ENCODE measurements around the gene MMP12. TPM values are rescaled to one million over a fixed set of nuclear protein-coding genes. Genes with fewer than 3 reads are reported as not detected.
"Not testable (repeated sequence)": the region's sequence is repeated elsewhere in the genome, so short reads cannot be mapped to it uniquely, and the experiment has no call there.

Gene MMP12
- not detected for total RNA-seq

DNA sequence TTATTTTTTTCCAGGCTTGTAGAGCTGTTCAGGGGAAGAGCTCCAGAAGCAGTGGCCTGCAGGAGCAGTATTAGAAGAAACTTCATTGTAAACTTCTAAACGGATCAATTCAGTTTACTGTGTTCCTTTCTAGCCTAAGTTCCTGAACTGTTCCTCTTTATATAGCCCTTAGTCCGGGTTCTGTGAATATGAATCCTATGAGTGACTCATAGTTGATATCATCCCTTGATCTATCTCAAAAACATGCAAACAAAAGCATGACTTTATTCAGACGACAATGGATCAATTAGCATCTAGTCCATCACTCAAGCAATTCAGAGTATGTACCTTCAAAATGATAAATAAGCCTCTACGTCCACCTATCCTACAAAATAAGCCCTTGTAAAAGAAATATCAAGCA, at the start of gene MMP12:
TSS of gene MMP12 (minus strand) at position 131 of the 400 bp plus-strand sequence. CDS start at position 86, 45 bp downstream.
- H3K27me3 ChIP-seq (ENCODE audit: insufficient read depth, low read length), result no peaks in the 10 kb centered on the region
- H3K9me3 ChIP-seq (ENCODE audit: low read depth, low read length), result no peaks in the 10 kb centered on the region
- H3K4me1 ChIP-seq (ENCODE audit: insufficient read depth, low read length), result no peaks in the 10 kb centered on the region

DNA sequence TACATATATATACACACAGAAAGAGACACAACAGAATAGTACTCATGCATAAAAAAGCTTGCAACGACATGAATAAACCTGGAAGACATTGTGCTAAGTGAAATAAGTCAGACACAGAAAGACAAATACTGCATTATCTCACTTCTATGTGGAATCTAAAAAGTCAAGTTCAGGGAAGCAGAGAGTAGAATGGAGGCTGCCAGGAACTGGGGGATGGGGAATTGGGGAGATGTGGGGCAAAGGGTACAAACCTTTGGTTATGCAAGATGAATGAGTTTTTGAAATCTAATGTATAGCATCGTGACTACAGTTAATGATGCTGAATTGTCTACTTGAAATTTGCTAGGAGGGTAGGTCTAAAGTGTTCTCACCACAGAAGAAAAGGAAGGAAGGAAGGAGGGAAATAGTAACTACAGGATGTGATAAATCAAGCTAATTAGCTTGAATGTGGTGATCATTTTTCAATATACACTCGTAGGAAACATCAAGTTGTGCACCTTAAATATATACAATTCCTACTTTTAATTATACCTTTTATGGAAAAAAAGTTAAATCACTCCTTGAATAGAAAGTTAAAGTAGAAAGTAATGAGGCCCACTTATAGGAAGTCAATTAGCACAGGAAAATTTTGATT, 46.9 kb upstream of the MMP12 start:
- H3K4me1 ChIP-seq (ENCODE audit: insufficient read depth, low read length), result peaks cover 20% of the 10 kb centered on the region
- H3K9me3 ChIP-seq (ENCODE audit: low read depth, low read length), result no peaks in the 10 kb centered on the region
- no peak overlapping the region for H3K4me3 ChIP-seq (ENCODE audit: low read length)
- peaks cover 19% of the 10 kb centered on the region for H3K27me3 ChIP-seq (ENCODE audit: insufficient read depth, low read length)

More for the DNA sequence above, at the start of gene MMP12:
- H3K4me3 ChIP-seq (ENCODE audit: low read length), result no peak within 1 kb of the TSS

DNA sequence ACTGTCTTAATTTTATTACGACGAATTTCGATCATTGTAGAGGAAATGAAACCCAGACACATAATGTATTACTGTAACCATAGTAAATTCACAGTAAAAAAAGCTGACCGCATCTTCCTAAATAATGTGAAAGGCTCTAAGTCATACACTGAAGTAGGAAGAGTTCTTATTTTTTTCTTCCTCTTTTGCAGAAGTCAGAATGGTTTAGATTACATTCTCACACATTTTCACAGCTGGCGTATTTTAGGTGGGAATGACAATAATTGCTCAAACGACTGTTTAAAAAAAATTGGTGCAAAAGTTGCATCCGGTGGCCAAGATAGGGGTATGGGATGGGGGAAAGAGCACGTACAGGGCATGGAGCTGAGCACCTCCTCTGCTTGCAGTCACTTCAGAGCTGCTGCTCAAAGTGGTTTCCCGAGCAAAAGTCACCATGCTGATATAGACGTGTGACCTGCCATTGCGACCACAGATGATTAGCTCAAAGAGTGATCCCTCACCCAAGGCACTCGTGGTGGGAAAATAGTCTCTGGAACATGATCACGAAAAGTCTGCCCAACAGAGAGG, 45.4 kb upstream of the MMP12 start:
- H3K4me1 ChIP-seq (ENCODE audit: insufficient read depth, low read length), result peaks cover 20% of the 10 kb centered on the region
- H3K4me3 ChIP-seq (ENCODE audit: low read length), result no peak overlapping the region
- H3K27me3 ChIP-seq (ENCODE audit: insufficient read depth, low read length), result peaks cover 13% of the 10 kb centered on the region
- H3K9me3 ChIP-seq (ENCODE audit: low read depth, low read length), result no peaks in the 10 kb centered on the region

DNA sequence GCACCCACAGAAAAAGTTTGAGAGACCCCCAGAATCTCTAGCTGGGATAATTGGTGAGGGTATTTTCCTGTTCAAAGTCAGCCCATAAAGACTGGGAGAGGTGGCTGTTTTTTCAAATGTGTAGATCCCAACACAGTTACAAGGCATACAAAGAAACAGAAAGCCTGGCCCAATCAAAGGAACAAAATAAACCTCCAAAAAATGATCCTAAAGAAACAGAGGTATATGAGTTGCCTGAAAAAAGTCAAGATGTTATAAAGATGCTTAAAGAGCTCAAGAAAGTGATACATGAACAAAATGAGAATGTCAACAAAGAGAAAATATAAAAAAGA, 40.2 kb upstream of the MMP12 start:
- H3K27me3 ChIP-seq (ENCODE audit: insufficient read depth, low read length), result peaks cover 16% of the 10 kb centered on the region
- no peak overlapping the region for H3K4me3 ChIP-seq (ENCODE audit: low read length)
- no peaks in the 10 kb centered on the region for H3K9me3 ChIP-seq (ENCODE audit: low read depth, low read length)
- peaks cover 5% of the 10 kb centered on the region for H3K4me1 ChIP-seq (ENCODE audit: insufficient read depth, low read length)

DNA sequence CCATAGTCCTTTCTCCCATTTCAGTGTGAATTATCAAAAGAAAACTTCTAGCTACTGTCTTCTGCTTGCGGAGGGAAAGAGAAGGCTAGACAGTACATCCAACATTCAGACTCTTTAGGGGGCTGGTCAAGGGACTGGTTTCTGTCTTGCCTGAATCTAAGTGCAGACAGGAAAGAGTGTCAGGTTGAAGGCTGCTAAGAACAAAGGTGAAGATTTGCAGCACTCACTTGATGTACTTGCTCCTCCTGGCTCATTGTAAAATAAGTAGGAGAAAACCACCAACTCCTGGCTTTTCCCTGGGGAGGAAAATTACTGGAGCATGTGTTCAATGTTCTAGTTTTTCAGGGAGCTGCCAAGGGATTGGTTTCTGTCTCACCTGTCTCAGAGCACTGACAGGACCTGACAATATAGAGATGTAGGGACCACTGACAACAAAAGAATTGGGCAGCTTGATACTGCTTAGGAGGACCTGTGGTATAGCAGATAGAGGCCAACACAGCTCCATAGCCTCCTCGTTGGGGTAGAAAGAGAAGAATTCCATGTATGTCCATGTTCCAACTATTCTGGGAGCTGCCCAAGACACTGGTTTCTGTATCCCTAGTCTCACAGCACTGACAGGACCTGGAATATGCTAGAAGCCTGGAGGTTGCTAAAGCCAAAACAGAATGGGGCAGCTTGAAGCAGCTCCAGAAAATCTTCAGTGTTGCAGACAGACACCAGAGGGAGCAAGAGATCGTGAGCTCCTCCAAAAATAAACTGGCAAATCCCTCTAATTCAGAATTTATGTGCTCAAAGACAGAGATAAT, 39.7 kb upstream of the MMP12 start:
- H3K4me1 ChIP-seq (ENCODE audit: insufficient read depth, low read length), result peaks cover 1% of the 10 kb centered on the region
- H3K27me3 ChIP-seq (ENCODE audit: insufficient read depth, low read length), result peaks cover 16% of the 10 kb centered on the region

DNA sequence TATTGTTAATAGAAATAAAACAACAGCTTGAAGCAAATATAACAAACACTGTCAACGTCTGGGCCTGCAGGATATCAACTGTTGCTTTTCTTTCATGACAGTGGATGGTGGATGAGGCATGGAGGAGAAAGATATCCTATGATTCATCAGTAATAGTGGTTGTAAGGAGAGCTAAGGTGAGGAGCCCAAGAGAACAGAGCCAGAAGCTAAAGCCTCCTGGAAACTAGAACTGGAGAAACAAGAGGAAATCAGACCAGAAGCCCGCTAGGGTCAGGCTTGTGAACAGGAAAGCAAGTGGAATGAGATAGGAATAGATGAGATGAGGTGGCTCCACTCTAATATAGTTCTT, 37.7 kb upstream of the MMP12 start:
- Histone ChIP-seq H3K4me1 (ENCODE audit: insufficient read depth, low read length) (no peaks in the 10 kb centered on the region), H3K9me3 (ENCODE audit: low read depth, low read length) (no peaks in the 10 kb centered on the region), H3K4me3 (ENCODE audit: low read length) (no peak overlapping the region), H3K27me3 (ENCODE audit: insufficient read depth, low read length) (peaks cover 8% of the 10 kb centered on the region)

More for the DNA sequence above, 39.7 kb upstream of the MMP12 start:
- H3K4me3 ChIP-seq (ENCODE audit: low read length), result no peak overlapping the region
- H3K9me3 ChIP-seq (ENCODE audit: low read depth, low read length), result no peaks in the 10 kb centered on the region

DNA sequence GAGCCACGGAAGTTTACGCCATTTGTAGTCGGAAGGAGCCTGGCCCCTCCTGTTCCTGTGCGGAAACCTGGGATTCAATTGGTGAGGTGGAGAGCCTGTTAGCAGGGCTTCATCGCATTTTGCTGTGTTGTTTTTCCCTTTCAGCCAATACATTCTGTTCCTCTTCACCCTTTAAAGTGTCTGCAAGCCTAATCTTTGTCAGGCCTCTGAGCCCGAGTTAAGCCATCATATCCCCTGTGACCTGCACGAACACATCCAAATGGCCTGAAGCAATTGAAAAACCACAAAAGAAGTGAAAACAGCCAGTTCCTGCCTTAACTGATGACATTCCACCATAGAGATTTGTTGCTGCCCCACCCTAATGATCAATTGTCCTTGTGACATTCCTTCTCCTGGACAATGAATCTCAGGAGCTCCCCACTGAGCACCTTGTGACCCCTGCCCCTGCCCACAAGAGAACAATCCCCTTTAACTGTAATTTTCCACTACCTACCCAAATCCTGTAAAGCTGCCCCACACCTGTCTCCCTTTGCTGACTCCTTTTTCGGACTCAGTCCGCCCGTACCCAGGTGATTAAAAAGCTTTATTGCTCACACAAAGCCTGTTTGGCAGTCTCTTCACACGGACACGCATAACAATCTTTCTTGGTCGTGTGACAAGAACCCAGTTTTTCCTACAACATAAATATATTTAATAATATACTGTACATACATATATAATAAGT, 37.1 kb upstream of the MMP12 start:
- H3K27me3 ChIP-seq (ENCODE audit: insufficient read depth, low read length), result peaks cover 8% of the 10 kb centered on the region
- H3K9me3 ChIP-seq (ENCODE audit: low read depth, low read length), result no peaks in the 10 kb centered on the region
- H3K4me1 ChIP-seq (ENCODE audit: insufficient read depth, low read length), result no peaks in the 10 kb centered on the region
- no peak overlapping the region for H3K4me3 ChIP-seq (ENCODE audit: low read length)

DNA sequence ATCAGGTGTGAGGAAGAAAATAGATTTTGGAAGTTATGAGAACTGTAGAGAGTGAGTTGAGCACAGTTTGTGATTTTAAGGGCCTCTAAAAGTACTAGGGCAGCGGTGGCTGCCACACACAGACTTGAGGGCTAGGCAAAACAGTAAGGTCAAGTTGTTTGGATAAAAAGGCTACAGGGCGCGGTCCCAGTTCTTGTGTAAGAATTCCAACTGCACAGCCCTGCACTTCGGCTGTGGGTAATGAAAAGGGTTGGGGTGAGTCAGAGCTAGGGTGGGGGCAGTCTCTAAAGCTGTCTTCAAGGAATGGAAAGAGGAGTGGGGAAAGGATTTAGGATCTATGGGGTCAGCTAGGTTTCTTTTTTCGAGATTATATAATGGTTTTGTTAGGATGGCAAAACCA, 31.1 kb upstream of the MMP12 start:
- H3K27me3 ChIP-seq (ENCODE audit: insufficient read depth, low read length); H3K9me3 ChIP-seq (ENCODE audit: low read depth, low read length); H3K4me3 ChIP-seq (ENCODE audit: low read length); H3K4me1 ChIP-seq (ENCODE audit: insufficient read depth, low read length): not testable (repeated sequence)

DNA sequence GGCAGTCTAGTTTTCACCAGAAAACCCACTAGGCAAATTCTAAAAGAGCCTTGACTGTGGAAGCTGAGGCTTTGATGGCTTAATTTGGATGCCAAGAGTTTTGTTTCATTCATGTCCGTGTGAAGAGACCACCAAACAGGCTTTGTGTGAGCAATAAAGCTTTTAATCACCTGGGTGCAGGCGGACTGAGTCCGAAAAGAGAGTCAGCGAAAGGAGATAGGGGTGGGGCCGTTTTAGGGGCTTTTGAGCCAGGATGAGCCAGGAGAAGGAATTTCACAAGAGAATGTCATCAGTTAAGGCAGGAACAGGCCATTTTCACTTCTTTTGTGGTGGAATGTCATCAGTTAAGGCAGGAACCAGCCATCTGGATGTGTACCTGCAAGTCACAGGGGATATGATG, 29.1 kb upstream of the MMP12 start:
- not testable (repeated sequence) for H3K27me3 ChIP-seq (ENCODE audit: insufficient read depth, low read length); H3K9me3 ChIP-seq (ENCODE audit: low read depth, low read length); H3K4me3 ChIP-seq (ENCODE audit: low read length); H3K4me1 ChIP-seq (ENCODE audit: insufficient read depth, low read length)

DNA sequence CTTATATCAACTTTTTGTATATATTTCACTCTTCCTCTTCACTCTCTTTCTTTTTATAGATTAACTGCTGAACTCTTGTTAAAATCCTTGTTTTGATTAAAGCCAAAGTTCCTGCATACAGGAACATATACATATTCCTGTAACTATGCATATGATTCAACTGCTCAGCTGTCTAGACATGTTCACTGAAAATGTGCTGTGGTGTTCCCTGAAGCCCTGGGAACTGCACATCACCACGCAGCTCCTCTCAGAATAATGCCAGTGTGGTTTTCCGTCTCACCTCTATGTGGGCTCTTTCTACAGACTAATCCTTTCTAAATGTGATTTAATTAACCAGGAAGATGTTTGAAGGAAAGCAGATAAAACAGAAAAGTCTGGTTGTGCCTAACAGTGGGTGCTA, 25.6 kb upstream of the MMP12 start:
- Histone ChIP-seq H3K9me3 (ENCODE audit: low read depth, low read length) (no peaks in the 10 kb centered on the region), H3K27me3 (ENCODE audit: insufficient read depth, low read length) (no peaks in the 10 kb centered on the region), H3K4me1 (ENCODE audit: insufficient read depth, low read length) (no peaks in the 10 kb centered on the region), H3K4me3 (ENCODE audit: low read length) (no peak overlapping the region)

DNA sequence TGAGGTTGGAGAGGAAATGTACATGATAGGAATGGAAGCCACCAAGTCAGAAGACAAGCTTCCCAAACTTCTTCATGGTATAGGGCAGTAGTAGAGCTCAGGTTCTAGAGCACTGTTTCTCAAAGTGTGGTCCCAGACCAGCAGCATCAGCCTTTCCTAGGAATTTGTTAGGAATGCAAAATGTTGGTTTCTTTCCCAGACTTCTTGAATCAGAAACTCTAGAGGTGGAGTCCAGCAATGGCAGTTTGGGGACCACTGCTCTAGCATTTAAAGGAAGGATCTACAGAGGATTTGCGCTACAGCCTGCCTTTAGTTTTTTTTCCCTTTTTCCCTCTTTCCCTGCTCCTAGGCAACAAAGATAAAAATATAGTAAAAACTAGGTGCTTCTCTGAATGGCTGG, 17.0 kb upstream of the MMP12 start:
- Histone ChIP-seq H3K9me3 (ENCODE audit: low read depth, low read length) (no peaks in the 10 kb centered on the region), H3K4me3 (ENCODE audit: low read length) (no peak overlapping the region), H3K4me1 (ENCODE audit: insufficient read depth, low read length) (no peaks in the 10 kb centered on the region), H3K27me3 (ENCODE audit: insufficient read depth, low read length) (no peaks in the 10 kb centered on the region)

DNA sequence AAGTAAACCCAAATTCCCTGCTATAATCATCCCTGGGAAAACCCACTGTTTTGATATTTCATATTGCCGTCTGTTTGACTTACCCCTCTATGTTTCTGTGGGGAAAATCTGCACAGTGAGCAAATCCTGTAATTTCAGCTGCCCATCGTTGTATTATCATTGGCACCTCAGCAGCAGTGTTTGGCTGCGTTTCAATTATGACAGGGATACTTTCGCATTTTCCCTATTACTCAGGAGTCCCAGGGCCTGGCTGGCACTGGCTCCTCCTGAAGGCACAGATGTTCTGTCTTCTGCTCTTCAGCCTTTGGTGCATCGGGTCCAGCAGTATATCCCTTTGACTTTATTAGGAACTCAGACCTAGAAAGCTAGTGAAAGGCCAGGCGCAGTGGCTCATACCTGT, 12.2 kb upstream of the MMP12 start:
- Histone ChIP-seq H3K9me3 (ENCODE audit: low read depth, low read length) (no peaks in the 10 kb centered on the region), H3K4me1 (ENCODE audit: insufficient read depth, low read length) (no peaks in the 10 kb centered on the region), H3K27me3 (ENCODE audit: insufficient read depth, low read length) (no peaks in the 10 kb centered on the region), H3K4me3 (ENCODE audit: low read length) (no peak overlapping the region)

DNA sequence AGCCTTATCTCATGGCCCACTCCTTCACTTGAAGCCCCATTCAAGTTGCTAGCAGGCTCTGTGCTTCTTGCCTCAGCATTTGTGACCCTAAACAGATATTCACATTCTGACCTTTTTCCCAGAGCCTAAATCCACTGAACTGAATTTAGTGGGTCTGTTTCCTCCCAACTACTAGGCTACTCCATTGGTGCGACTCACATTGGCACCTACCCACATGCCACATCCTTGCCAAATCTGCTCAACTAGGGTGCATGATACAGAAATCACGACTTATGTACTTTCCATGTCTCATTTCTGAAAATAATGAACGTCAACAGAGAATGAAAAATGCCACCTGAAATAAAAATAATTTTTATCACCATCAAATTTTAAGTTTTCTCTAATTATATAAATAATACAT, 8.4 kb upstream of the MMP12 start:
- Histone ChIP-seq H3K4me1 (ENCODE audit: insufficient read depth, low read length) (no peaks in the 10 kb centered on the region), H3K27me3 (ENCODE audit: insufficient read depth, low read length) (no peaks in the 10 kb centered on the region), H3K4me3 (ENCODE audit: low read length) (no peak overlapping the region), H3K9me3 (ENCODE audit: low read depth, low read length) (no peaks in the 10 kb centered on the region)

DNA sequence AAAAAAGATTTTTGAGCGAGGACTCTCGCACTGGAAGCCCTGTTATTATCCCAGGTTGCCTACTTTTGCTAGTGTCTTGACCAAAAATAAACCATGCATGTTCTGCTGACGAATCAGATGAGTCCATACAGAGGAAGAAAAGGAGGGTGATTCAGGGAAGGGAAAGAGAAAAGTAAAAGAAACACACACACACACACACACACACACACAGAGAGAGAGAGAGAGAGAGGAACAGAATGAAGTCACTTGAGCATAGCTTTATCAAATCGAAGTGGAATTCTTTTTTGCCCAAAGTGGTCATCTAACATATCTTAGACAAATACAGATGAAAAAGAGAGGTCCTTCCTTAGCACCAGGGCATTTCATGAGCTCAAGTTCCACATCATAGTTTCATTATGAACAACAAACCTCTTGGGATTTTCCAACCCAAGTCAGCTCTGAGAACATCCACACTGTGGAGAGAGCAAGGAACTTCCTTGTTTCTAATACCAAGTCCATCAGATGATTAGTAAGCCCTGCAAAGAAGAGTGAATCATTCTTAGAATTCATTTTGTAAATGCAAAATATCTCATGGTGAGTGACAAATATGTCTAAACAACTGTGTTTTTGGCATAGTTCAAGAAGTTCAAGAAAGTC, 7.7 kb upstream of the MMP12 start:
- H3K4me3 ChIP-seq (ENCODE audit: low read length), result no peak overlapping the region
- no peaks in the 10 kb centered on the region for H3K27me3 ChIP-seq (ENCODE audit: insufficient read depth, low read length)
- no peaks in the 10 kb centered on the region for H3K4me1 ChIP-seq (ENCODE audit: insufficient read depth, low read length)
- H3K9me3 ChIP-seq (ENCODE audit: low read depth, low read length), result no peaks in the 10 kb centered on the region

DNA sequence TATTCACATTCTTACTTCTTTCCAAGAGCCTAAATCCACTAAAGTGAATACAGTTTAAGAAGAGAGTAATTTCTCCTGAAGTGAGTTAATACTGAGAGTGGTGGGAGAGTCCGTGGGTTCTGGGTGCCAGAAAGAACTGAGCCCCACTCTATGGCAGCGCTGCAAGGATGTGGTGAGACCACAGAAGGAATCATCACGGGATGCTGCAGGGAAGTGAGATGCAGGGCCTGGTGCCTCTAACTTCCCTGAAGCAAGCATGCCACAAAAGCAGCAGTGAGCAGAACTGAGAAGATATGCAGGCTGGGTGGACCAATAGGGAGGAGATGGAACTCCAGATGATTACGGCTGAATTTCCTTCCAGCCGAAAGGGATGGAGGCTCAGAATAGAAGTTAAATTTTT, 5.0 kb upstream of the MMP12 start:
- H3K4me1 ChIP-seq (ENCODE audit: insufficient read depth, low read length), result no peaks in the 10 kb centered on the region
- no peak overlapping the region for H3K4me3 ChIP-seq (ENCODE audit: low read length)
- H3K9me3 ChIP-seq (ENCODE audit: low read depth, low read length), result no peaks in the 10 kb centered on the region
- no peaks in the 10 kb centered on the region for H3K27me3 ChIP-seq (ENCODE audit: insufficient read depth, low read length)
